22Rv1 (cell line): ENCODE results near the gene VDAC2.
"Not testable (repeated sequence)": the region's sequence is repeated elsewhere in the genome, so short reads cannot be mapped to it uniquely, and the experiment has no call there.

Experiments used
- CTCF ChIP-seq: fragments of 450-650 bp; IDR thresholded peaks from 2 replicates; pipeline ENCODE4 v1.5.1; 2017; ENCODE audit warnings: mild to moderate bottlenecking
- ZFX ChIP-seq: fragments of 450-650 bp; IDR thresholded peaks from 2 replicates; pipeline ENCODE4 v1.6.1; 2017; ENCODE audit warnings: antibody characterized with exemption, borderline replicate concordance

- TF ChIP-seq CTCF, ZFX: not testable (repeated sequence)
Measured at GRCh38 chr10:75194625-75195024, 16.0 kb upstream of the VDAC2 start.
